ENCODE measurements around the gene RAPGEF4.
A peak's percentile ranks its signal among the peaks of the same experiment; 100 is the strongest.
"Not testable (repeated sequence)": the region's sequence is repeated elsewhere in the genome, so short reads cannot be mapped to it uniquely, and the experiment has no call there.

Gene RAPGEF4

DNA sequence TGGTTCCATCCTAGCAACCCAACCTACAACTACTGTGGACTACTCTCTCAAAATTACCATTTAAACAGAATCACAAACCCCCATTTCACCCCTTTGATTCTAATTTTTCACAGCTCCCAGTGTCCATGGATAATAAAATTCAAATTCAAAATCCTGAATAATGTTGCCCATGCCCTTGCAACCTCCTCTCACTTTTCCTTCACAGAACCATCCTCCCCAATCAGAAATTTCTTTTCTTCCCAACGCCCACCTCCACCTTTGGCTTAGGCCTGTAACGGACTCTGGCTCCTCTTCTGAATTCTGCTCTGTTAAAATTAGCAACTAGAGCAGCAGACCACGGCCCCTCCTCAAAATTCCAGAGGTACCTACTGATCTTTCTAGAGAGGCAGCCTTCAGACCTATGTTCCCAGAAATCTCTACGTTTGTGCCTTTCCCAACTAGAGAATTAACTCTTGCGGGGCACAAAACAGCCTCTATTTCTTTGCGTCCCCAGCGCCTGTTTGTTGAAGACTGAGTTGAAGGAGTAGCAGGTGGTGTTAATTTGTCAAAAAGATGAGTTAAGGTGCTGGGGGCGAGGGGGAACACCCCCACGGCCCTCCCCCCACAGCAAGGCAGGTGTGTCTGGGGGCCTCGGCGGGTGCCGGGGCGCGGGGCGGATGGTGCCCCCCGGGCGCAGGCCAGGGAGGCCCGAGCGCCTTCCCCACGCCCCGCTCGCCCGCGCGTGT lies 339.6 kb downstream of the RAPGEF4 start:
- DNase-seq, result no peak

GRCh38 chr2:173075781-173076580 lies 340.3 kb downstream of the RAPGEF4 start, which contains the start of gene MAP3K20:
TSS of gene MAP3K20 (plus strand) at chr2:173075846. CDS start at chr2:173091032, 15,186 bp downstream.
- peak; percentile 93 for DNase-seq

DNA sequence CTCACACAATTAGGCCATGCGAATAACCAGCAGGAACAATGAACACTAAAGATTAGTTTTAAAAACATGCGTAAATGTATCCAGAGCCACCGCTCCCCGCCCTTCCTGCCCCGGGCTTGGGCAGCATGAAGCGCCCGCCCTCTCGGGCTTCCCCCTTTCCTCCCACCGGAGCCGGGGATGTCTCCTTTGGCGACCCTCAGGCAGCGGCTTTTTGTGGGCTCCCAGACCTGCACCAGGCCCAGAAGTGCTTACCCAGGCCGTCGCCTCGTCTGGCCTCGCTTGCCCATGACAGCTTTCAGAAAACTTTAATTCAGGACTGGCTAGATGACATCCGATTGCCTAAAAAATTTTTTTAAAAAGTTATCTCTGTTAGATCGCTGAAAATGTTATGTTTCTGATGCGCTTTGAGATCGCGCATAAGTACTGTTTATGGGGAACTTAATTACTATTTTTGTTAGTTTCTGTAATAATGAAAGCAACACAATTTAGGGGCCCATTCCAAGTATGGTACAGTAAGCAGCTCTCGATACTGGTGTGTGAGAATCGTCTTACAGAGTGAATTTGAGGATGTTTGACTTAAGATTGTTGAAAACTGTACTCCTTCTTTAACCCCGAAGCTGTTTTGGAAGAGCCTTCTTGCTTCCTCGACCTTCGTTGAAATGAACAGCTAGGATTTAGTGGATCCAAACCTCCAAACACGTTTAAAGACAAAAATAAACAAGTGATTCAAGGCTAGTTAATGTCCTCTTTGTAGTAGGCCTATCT lies 341.1 kb downstream of the RAPGEF4 start:
- no peak for DNase-seq

DNA sequence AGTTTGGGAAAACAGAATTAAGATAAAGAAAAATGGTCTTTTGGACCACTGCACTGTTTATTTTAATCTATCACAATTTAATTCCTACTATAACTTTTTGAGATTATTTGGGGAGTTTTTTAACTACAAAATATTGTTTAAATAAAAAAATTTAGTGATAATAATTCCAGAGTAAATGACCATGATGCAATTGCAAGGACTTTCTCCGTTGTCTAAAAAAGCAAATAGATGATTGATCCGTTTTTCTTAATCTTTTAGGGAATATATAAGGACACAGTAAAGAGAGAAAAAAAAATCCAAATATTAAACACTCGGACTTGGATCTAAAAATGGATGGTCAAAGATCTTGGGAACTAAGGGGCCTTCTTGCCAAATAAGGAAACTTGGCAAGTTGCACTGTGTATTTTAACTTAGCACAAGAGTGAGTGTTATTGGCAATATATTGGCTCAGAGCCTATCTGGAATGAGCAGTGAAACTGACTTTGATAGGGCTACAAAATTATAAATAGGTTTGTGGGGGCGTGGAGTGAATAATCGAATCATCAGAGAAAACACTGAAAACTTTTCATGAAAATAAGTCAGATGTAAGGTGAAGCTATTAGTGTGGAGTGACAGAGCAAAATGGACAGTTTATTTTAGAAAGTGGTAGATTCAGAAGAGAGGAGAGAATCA lies 342.0 kb downstream of the RAPGEF4 start:
- peak; percentile 4 for DNase-seq

GRCh38 chr2:173079141-173079540 lies 343.5 kb downstream of the RAPGEF4 start:
- DNase-seq, result no peak

- no peak for DNase-seq
These were observed 344.6 kb downstream of the RAPGEF4 start for GRCh38 chr2:173079973-173080860.

DNA sequence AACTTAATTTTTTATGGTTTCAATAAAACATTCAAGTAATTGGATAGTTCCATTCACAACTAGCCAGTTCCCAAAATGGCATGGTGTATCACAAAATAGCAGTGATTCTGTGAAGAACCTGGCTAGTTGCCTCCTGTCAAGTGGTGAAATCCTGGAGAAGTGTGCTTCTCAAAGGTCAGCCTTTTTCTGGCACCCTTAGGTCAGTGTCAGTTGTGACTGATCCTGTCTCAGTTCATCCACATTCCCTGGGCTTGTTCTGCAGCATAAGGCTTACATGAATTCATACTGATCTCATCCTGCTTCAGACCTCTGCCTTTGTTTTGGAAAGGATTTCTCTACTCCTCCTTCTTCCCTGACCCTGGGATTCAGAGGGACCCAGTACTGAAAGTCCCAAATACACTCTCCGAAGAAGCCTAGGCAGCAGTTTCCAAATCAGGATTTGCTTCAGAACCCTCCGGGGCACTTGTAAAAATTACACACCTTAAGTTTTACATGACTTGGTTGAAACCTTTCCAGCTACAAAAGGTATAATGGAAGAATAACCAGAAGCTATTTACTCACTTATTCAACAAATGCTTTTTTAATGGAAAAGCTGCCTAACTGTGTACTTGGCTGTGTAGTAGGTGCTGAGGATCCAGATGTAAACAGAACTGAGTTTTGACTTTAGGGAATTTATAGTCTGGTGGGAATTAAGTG lies 351.0 kb downstream of the RAPGEF4 start:
- no peak for DNase-seq

DNA sequence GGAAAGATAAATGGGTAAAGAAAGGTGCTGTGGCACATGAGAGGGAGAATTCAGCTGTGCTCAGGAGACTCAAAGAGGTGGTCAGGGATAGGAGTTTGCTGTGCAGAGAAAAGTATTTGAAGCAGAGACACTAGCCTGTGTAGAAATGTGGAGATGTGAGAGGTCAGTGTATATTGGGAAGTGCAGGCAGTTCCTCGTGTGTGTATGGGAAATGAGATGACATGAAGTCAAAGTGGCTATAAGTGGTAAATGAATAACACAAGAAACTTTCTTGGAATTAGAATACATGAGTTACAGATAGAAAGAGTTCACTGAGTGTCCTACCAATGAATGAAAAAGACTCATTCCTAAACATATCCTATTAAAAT lies 351.6 kb downstream of the RAPGEF4 start:
- DNase-seq, result no peak

DNA sequence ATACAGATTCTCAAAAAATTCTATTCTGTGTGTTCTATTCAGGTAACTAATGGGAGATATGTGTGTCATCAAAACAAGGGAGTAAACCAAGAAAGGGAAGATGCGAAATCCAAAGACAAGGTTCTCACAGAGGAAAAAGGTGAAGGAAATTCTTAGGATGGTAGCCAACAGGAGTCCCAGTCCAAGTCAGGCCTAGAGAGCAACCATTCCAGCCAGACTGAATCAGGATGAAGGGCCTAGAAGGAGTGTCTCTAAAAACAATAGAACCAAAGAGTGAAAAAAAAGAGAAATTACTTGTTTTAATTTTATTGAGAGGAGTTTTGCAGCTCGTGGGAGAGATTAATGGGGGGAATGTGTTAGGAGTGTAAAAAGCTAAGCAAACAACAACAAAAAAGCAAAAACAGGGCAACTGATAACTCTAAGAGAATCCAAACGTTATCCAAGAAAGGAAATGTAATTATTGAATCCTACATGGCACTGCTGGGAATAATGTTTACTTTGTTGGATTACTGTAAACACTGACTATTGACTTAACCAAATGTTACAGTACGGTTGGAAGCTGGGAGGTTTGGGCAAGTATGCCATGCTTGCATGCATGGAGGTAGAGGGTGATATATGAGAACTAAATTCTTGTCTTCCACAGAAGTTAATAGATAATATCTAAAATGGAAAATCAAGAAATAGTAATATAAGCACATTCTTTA lies 352.3 kb downstream of the RAPGEF4 start:
- no peak for DNase-seq

GRCh38 chr2:173090276-173090877 lies 354.7 kb downstream of the RAPGEF4 start:
- DNase-seq, result peak; percentile 20

- peak; percentile 7 for DNase-seq
These were observed 355.5 kb downstream of the RAPGEF4 start for GRCh38 chr2:173090973-173091660.

DNA sequence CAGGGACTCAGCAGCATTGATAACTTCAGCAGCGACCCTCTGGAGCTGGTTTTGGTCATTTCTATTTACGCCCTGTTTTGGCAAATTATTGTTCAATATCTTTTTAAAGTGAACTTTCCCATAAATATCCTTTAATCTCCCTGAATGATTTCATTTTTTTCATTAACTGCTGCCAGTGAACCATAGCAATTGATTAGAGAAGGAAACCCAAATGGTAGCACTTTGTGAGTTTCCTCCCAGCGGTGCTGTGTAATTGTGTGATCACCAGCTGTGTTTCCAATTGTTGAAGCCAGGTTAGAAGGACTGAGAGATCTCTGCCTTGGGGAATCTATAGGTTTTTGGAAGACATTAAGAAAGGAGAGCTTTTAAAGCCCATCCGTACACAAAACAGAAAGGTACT lies 356.3 kb downstream of the RAPGEF4 start:
- DNase-seq, result no peak

GRCh38 chr2:173092844-173093402 lies 357.3 kb downstream of the RAPGEF4 start:
- DNase-seq, result no peak

- DNase-seq, result not testable (repeated sequence)
These were observed 358.0 kb downstream of the RAPGEF4 start for GRCh38 chr2:173093617-173094016.

DNA sequence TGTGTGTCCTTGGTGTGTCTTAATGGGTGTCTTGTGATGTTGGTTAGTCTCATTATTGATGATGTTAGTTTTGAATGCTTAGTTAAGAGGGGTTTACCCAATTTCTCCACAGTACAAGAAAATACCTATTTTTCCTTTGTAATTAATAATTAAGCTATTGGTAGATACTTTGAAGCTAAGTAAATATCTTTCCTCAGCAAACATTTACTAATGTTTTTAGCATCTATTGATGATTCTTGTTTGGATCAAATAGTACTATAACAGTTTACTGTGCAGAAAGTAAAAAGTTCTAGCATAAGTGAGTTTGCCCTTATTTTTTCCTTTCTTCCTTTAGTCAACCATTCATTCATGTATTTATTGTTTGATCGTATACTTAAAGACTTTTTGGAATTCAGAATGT lies 359.1 kb downstream of the RAPGEF4 start:
- DNase-seq, result no peak

- no peak for DNase-seq
These were observed 359.7 kb downstream of the RAPGEF4 start for GRCh38 chr2:173095356-173095755.

- DNase-seq, result no peak
These were observed 363.6 kb downstream of the RAPGEF4 start for GRCh38 chr2:173099271-173099670.

DNA sequence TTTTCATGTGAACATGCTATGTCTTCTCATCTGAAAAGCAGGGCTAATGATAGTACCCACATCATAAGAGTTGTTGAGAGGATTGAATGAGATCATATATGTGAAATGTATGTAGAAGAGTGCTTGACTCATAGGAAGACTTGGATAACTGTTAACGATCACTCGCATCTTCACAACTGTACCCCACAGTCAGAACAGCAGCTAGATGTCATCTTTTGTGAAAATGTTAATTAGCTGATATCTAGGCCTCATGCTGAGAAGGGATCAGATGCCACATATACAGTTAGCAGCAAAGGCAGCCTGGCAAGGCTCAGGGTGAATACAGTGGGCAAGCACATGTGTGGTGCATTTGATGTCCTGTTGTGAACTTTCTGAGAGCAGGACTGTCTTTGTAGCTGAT lies 364.2 kb downstream of the RAPGEF4 start:
- DNase-seq, result no peak

- no peak for DNase-seq
These were observed 366.0 kb downstream of the RAPGEF4 start for GRCh38 chr2:173101687-173102086.

Measured in right kidney (tissue), 1 donor.